NCI-H510A treated with DMSO at 0.1 percent for 48 hours (cell line): Measurements from ENCODE around the gene CTCFL.

ENCODE experiments used
- DNase-seq: peaks from one replicate; lab custom pipeline; 2025; lab: John Stamatoyannopoulos, UW

CTCFL gene, protein sequence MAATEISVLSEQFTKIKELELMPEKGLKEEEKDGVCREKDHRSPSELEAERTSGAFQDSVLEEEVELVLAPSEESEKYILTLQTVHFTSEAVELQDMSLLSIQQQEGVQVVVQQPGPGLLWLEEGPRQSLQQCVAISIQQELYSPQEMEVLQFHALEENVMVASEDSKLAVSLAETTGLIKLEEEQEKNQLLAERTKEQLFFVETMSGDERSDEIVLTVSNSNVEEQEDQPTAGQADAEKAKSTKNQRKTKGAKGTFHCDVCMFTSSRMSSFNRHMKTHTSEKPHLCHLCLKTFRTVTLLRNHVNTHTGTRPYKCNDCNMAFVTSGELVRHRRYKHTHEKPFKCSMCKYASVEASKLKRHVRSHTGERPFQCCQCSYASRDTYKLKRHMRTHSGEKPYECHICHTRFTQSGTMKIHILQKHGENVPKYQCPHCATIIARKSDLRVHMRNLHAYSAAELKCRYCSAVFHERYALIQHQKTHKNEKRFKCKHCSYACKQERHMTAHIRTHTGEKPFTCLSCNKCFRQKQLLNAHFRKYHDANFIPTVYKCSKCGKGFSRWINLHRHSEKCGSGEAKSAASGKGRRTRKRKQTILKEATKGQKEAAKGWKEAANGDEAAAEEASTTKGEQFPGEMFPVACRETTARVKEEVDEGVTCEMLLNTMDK

DNA sequence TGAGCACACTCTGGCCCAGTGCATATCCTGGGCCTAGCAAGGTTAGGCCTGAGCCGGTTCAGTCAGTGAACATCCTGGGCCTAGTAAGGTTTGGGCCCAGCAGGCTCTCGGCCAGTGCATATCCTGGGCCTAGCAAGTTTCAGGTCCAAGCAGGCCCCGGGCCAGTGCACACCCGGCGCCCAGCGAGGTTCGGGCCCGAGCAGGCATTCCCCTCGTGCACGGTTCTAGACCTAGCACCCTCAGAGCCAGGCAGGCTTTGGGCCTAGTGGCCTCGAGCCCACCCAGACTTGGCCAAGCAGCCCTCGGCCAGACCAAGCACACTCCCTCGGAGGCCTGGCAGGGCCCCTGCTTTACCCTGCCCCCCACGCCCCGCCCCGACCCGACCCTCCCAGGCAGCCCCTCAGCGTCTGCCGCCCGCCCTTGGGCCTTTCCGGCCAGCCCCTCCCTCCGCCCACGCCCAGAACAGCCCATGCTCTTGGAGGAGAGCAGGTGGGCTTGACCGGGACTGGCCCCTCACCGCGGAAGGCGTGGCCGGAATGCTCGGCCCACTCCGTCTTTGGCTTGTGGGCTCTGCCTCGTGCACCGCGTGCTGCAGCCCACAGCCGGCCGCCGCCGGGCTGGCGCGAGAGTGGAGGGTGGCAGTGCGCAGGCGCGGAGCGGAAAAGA lies at the start of gene CTCFL:
Gene CTCFL (minus strand): TSS at position 630 of the 666 bp plus-strand sequence. CDS start 935 bp downstream, outside the sequence.
- DNase-seq: no peak

GRCh38 chr20:57573894-57574293 lies 49.0 kb upstream of the CTCFL start:
- no peak for DNase-seq

DNA sequence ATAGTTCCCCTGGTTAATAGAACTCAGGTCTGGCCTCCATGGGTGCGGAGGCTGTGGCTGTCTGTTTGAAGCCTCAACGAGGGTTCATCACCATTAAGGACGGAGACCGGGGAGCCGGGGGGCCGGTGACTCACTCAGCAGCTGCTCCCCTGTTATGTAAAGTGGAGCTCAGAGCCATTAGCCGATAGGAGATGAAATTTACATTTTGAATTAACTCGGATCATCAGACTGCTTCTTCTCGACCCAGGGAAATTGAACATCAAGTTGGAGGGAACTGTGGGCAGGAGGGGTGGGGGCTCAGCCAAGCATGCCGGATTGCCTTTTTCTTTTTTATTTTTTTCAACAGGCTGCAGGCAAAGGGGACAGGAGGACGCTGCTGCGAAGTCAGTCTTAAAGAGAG lies 48.3 kb upstream of the CTCFL start:
- DNase-seq: no peak

- DNase-seq: no peak
Observed at GRCh38 chr20:57571782-57572416, 47.0 kb upstream of the CTCFL start.

DNA sequence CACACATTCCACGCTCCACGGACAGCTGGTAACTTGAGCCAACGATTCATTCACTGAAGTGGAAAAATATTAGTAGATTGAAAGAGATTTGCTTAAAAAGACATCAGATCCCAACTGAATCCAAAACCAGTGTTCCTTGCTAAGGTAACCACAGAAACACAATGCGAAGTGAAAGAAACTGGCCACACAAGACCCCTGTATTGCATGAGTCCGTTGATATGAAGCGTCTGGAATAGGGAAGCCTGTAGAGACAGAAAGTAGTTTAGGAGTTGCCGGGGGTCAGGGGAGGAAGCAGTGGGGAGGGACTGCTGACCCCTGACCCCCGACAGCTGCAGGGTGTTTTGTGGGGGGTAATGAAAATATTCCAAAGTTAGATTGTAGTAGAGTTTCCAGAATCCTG lies 46.0 kb upstream of the CTCFL start:
- DNase-seq: no peak

- no peak for DNase-seq
Observed at GRCh38 chr20:57570145-57570850, 45.4 kb upstream of the CTCFL start.

DNA sequence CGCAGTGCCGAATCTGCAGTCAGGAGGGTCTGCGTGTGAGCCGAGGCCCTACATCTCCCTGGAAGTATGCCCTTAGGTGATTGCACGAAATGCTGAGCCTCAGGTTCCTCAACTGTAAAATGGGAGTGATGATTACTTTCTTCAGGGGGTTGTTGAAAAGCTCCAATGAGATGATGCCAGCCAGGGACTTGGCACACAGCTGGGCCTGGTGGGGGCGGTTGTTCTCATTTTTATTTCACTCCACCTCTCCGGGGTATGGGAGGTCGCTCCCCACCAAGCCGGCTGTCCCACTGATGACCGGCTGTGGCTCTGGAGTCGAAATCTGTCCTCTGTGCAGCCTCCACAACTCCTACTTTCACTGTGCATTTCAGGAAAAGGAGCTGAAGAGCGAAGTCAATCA lies 44.0 kb upstream of the CTCFL start:
- no peak for DNase-seq

GRCh38 chr20:57568088-57568896 lies 43.4 kb upstream of the CTCFL start:
- DNase-seq: no peak

GRCh38 chr20:57567471-57568079 lies 42.6 kb upstream of the CTCFL start:
- no peak for DNase-seq

- no peak for DNase-seq
Observed at GRCh38 chr20:57566803-57567459, 42.0 kb upstream of the CTCFL start.

- no peak for DNase-seq
Observed at GRCh38 chr20:57566399-57566798, 41.5 kb upstream of the CTCFL start.

DNA sequence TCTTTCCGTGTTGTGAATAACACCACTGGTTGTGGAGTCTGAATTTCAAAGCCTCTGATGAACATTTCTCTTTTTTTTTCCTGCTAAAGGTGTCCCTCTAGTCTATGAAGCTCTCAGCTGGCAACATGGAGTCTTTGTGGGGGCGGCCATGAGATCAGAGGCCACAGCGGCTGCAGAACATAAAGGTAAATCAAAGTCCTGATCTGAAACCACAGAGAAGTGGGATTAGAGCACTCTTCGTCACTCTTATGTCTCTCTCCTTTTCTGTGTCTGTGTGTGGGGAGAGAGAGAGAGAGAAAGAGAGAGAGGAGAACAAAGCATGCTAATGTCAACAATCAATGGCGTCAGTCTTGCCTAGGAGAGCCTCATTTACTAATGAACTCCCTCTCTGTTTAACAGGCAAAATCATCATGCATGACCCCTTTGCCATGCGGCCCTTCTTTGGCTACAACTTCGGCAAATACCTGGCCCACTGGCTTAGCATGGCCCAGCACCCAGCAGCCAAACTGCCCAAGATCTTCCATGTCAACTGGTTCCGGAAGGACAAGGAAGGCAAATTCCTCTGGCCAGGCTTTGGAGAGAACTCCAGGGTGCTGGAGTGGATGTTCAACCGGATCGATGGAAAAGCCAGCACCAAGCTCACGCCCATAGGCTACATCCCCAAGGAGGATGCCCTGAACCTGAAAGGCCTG lies 40.2 kb upstream of the CTCFL start:
- no peak for DNase-seq

- no peak for DNase-seq
Observed at GRCh38 chr20:57564180-57564802, 39.4 kb upstream of the CTCFL start.

GRCh38 chr20:57563522-57563921 lies 38.6 kb upstream of the CTCFL start:
- DNase-seq: no peak

GRCh38 chr20:57562541-57563465 lies 37.9 kb upstream of the CTCFL start:
- no peak for DNase-seq

DNA sequence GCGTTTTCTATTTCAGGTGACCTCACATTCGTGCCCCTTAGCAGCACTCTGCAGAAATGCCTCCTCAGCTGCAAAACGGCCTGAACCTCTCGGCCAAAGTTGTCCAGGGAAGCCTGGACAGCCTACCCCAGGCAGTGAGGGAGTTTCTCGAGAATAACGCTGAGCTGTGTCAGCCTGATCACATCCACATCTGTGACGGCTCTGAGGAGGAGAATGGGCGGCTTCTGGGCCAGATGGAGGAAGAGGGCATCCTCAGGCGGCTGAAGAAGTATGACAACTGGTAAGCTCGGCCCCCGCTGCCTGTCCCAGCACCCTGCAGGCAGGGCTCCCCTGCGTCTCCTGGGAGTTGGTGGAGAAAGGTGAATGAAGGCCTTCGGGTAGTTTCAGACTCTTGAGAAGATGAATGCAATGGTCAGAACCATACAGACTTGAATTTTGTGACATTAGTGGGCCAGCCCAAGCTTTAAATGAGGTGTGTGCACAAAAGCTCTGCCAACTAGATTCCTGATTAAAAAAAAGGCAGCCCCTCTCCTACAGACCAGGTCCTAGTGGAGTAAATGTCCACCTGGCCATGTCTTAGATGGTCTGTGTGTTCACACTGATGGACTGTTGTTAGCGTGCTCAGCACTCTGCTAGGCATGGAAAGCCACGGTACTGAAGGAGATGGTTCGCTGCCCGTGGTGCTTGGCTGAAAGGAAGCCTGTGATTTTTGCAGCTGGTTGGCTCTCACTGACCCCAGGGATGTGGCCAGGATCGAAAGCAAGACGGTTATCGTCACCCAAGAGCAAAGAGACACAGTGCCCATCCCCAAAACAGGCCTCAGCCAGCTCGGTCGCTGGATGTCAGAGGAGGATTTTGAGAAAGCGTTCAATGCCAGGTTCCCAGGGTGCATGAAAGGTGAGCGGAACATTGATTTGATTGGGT lies 36.7 kb upstream of the CTCFL start:
- no peak for DNase-seq
